Measurements from ENCODE around the gene NAV2.

DNA sequence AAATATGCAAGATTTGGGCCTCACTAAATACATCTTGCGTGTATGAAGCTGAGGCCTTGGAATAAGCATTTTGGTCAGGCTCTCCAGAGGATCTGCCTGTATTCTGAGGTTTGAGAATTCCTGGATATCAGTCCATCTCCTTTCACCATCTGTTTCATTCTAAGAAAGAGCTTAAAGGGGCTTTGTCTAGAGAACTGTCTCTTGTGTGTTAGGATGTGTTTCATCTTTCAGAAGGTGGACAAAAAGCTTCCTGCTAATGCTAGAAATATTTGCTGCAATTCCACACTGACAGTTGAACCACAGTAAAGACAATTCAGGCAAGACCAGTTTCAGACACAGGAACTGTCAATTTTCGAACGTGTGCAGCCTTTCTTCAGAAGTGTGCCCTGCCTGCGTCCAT, 262.2 kb downstream of the NAV2 start:
- TF ChIP-seq, protein P1, sequence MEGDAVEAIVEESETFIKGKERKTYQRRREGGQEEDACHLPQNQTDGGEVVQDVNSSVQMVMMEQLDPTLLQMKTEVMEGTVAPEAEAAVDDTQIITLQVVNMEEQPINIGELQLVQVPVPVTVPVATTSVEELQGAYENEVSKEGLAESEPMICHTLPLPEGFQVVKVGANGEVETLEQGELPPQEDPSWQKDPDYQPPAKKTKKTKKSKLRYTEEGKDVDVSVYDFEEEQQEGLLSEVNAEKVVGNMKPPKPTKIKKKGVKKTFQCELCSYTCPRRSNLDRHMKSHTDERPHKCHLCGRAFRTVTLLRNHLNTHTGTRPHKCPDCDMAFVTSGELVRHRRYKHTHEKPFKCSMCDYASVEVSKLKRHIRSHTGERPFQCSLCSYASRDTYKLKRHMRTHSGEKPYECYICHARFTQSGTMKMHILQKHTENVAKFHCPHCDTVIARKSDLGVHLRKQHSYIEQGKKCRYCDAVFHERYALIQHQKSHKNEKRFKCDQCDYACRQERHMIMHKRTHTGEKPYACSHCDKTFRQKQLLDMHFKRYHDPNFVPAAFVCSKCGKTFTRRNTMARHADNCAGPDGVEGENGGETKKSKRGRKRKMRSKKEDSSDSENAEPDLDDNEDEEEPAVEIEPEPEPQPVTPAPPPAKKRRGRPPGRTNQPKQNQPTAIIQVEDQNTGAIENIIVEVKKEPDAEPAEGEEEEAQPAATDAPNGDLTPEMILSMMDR (IDR thresholded peaks at IDR 0.05): no peak
- TF ChIP-seq EZH2 (IDR thresholded peaks at IDR 0.05): no peak

Data from neural progenitor cell (in vitro differentiated cells).